Measurements from ENCODE around the gene ATAD3C. TPM values are rescaled to one million over a fixed set of nuclear protein-coding genes. Genes with fewer than 3 reads are reported as not detected.

The ATAD3C gene
- polyA plus RNA-seq, 1 donor, result 1.7 TPM

- no peak for DNase-seq
Observed at GRCh38 chr1:1430992-1431844, 18.3 kb upstream of the ATAD3C start.

GRCh38 chr1:1431845-1432273, 17.6 kb upstream of the ATAD3C start:
- DNase-seq, result no peak

GRCh38 chr1:1432274-1432950, 17.1 kb upstream of the ATAD3C start:
- DNase-seq, result no peak

- DNase-seq, result no peak
Observed at GRCh38 chr1:1432951-1433803, 16.3 kb upstream of the ATAD3C start.

- DNase-seq, result no peak
Observed at GRCh38 chr1:1433804-1434130, 15.7 kb upstream of the ATAD3C start.

- DNase-seq, result no peak
Observed at GRCh38 chr1:1434131-1434823, 15.2 kb upstream of the ATAD3C start.

GRCh38 chr1:1434824-1435105, 14.7 kb upstream of the ATAD3C start:
- no peak for DNase-seq

GRCh38 chr1:1435106-1435903, 14.2 kb upstream of the ATAD3C start, which contains the start of gene VWA1:
Gene VWA1, plus strand, starts transcription at chr1:1435690. Its CDS starts 59 bp downstream, at chr1:1435749.
- DNase-seq, result no peak

GRCh38 chr1:1435911-1436629, 13.4 kb upstream of the ATAD3C start:
- no peak for DNase-seq

- no peak for DNase-seq
Observed at GRCh38 chr1:1436630-1437032, 12.9 kb upstream of the ATAD3C start.

- DNase-seq, result no peak
Observed at GRCh38 chr1:1437033-1437903, 12.2 kb upstream of the ATAD3C start.

- DNase-seq, result no peak
Observed at GRCh38 chr1:1437904-1438376, 11.5 kb upstream of the ATAD3C start.

- DNase-seq, result no peak
Observed at GRCh38 chr1:1438531-1439381, 10.7 kb upstream of the ATAD3C start.

- no peak for DNase-seq
Observed at GRCh38 chr1:1439546-1440261, 9.8 kb upstream of the ATAD3C start.

- DNase-seq, result no peak
Observed at GRCh38 chr1:1440262-1441001, 9.1 kb upstream of the ATAD3C start.

GRCh38 chr1:1441002-1441888, 8.2 kb upstream of the ATAD3C start:
- no peak for DNase-seq

Measured in left kidney (tissue), 2 donors.